AG09319 (cell line): ENCODE data around the gene OPRM1.

ENCODE experiments used
- DNase-seq: peaks from one replicate; pipeline ENCODE4 v3.0.0-alpha.2; 2010; ENCODE audit warnings: low read depth; ENCODE audit errors: extremely low read depth
- TF ChIP-seq, protein P1 (sequence below): IDR thresholded peaks from 2 replicates; pipeline ENCODE4 v1.5.1; 2011; ENCODE audit warnings: low read depth, mild to moderate bottlenecking, inconsistent platforms, low read length, moderate library complexity

OPRM1 gene

DNA sequence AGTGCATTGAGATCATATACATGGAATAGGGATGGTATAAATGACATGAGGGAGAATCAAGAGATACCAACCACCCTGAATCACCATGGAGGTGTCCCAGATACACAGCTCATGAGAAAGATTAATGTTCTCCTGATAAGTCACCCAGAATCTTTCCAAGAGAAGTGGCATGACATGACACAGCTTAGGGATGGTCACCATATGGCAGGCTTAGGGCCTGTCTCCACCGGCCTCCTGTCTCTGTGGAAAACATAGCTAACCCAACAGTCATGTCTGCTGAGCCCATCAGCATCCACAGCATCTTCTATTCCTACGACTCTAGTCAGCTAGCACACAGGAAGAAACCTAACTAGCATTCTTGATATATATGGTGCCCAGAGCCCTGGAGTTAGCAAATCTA, 184.3 kb downstream of the OPRM1 start:
- TF ChIP-seq, protein P1, sequence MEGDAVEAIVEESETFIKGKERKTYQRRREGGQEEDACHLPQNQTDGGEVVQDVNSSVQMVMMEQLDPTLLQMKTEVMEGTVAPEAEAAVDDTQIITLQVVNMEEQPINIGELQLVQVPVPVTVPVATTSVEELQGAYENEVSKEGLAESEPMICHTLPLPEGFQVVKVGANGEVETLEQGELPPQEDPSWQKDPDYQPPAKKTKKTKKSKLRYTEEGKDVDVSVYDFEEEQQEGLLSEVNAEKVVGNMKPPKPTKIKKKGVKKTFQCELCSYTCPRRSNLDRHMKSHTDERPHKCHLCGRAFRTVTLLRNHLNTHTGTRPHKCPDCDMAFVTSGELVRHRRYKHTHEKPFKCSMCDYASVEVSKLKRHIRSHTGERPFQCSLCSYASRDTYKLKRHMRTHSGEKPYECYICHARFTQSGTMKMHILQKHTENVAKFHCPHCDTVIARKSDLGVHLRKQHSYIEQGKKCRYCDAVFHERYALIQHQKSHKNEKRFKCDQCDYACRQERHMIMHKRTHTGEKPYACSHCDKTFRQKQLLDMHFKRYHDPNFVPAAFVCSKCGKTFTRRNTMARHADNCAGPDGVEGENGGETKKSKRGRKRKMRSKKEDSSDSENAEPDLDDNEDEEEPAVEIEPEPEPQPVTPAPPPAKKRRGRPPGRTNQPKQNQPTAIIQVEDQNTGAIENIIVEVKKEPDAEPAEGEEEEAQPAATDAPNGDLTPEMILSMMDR = no peak
- no peak for DNase-seq

- no peak for DNase-seq
- TF ChIP-seq, protein P1 = no peak
These were observed 187.4 kb downstream of the OPRM1 start for GRCh38 chr6:154226461-154226860.

- TF ChIP-seq, protein P1 = no peak
- DNase-seq = no peak
These were observed 189.0 kb downstream of the OPRM1 start for GRCh38 chr6:154227862-154228520.

DNA sequence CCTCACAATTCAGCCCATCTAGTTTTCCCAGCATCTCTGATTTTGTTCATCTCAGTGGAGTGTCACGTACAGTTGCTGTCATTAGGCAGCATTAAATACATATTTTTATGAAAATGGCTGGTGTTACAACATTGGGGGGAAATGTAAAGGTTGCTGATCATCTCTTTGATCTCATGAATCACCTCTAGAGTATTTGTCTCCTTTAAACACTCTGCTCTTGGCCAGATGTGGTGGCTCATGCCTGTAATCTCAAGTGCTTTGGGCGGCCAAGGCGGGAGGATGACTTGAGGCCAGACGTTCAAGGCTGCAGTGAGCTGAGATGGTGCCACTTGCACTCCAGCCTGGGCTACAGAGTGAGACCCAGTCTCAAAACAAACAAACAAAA, 189.5 kb downstream of the OPRM1 start:
- TF ChIP-seq, protein P1 = no peak

DNA sequence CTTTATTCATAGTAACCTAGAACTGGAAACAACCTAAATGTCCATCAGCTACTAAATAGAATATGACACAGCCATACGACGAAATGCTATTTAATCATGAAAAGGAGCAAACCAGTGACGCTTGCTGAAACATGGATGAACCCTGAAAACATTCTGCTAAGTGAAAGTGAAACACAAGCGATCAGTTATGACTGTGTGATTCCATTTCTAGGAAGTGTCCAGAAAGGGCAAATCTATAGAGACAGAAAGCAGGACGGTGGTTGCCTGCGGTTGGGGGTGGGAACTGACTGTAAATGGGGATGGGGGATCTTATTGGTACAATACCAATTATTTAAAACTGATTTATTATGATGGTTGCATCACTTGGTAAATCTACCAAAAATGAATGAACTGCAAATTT, 190.7 kb downstream of the OPRM1 start:
- TF ChIP-seq, protein P1 = no peak
- DNase-seq = no peak

More for the DNA sequence above, 189.5 kb downstream of the OPRM1 start:
- no peak for DNase-seq

DNA sequence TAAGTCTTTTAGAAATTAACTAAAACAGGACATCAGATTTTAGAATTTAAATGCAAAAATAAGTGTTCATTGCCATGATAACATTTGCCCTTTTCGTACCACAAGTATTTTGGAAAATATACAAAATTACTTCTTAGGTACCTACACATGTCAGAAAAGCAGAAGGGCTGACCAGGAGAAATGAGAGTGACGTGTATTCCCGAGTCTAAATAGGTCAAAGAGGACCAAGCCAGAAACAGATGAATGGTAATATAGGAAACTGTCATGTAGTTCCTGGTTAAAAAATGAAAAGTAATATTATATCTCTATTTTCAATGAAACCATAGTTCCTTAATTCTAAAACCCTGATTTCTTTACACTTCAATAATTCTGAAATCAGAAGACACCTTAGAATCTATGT, 191.4 kb downstream of the OPRM1 start:
- no peak for DNase-seq
- TF ChIP-seq, protein P1 = no peak

- TF ChIP-seq, protein P1 = no peak
- DNase-seq = no peak
These were observed 192.0 kb downstream of the OPRM1 start for GRCh38 chr6:154230910-154231595.
